ENCODE results near the gene CPT1C. TPM values are rescaled to one million over a fixed set of nuclear protein-coding genes. Genes with fewer than 3 reads are reported as not detected.

The CPT1C gene
- total RNA-seq, 1 donor = 0.54 TPM

DNA sequence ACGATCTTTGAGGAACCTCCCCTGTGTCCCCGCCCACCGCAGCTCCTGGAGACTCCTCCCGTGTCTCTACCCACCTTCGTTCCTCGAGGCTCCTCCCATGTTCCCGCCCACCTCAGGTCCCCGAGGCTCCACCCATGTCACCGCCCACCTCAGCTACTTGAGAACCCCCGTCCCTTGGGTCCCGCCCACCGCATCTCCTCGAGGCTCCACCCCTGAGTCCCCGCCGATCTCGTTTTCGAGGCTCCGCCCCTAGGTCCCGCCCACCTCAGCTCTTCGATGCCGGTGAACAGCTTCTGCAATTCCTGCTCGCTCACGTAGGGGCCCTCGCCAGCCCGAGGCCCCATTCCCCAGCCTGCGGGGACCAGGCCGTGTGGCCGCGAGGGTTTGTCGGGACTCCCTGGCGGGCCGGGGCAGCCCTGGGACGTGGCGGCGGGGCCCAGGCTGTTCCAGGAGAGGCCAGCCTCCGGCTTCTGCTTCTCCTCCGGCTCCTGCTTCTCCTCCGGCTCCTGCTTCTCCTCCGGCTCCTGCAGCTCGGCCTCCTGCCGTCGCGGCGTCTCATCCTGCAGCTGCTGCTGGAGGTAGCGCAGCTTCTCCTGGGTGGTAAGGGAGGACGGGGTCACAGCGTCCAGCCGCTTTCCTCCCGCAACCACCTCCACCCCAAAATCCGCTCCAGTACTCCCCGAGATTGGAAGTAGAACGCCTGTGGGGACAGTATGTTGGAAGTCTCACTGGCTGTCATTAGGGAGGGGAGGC, 55.5 kb downstream of the CPT1C start:
- peak in 2 of 3 donors; percentile 75 to 79 for DNase-seq (ENCODE audit: low read depth in 2 of 3, low spot score in 2 of 3)

DNA sequence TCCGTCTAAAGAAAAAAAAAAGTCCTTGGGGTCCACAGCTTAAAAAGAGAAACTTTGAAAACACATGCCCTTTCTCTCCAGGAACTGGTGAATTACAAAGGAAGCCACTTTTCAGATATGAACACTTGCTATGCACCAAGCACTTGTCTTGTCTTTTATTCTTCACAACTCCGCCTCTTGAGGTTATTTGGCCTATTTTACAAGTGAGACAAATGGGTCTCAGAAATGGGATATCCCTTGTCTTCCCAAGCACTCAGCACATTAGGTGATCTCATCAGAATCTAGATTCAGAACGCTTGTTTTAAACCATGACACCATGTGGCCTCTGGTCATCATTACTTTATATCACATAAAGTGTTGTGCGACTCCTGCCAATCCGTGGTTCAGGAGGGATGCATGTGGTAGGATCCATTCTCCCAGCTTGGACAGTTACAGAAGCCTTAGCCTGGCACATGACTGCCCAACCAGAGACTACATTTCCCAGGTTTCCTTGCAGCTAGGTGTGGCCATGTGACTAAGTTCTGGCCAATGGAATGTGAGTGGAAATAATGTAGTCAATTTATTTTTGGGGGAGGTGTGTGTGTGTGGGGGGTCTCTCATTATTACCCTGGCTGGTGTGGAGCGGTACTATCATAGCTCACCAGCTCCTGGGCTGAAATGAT, 58.3 kb downstream of the CPT1C start:
- no peak for DNase-seq (ENCODE audit: low read depth in 2 of 3, low spot score in 2 of 3)

DNA sequence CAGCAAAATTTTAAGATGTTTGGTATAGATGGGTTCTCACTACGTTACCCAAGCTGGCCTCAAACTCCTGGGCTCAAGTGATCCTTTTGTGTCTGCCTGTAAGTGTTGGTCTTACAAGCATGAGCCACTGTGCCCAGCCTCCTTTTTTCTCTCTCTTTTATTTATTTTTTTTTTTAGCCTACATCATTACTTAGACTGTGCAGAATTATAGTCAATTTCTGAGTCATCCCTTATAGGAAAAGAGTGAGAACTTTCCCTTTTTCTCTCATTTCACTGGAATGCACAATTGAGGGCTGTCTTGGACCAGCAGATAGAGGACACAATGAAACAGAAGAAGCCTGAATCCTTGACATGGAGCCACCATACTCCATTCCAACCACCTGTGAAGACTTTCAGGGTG, 58.9 kb downstream of the CPT1C start:
- DNase-seq (ENCODE audit: low read depth in 2 of 3, low spot score in 2 of 3) = no peak

DNA sequence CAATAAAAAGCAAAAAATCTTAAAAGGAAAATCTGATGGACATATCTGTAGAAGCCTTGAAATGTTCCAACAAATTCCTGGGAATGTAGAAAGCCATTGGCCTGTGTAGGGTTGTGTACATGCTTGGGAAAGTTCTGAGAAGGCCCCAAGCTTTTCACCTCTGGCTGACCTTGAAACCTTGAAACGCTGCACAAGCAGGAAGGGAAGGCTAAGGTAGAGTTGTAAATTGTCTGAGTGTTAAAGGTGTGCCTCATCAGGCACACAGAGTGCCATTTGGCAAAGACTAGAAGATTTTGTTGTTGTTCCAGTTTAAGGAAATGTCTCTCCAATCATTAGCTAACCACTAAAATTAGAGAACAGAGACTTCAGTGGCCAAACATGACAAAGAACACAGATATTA, 61.8 kb downstream of the CPT1C start:
- DNase-seq (ENCODE audit: low read depth in 2 of 3, low spot score in 2 of 3) = no peak

DNA sequence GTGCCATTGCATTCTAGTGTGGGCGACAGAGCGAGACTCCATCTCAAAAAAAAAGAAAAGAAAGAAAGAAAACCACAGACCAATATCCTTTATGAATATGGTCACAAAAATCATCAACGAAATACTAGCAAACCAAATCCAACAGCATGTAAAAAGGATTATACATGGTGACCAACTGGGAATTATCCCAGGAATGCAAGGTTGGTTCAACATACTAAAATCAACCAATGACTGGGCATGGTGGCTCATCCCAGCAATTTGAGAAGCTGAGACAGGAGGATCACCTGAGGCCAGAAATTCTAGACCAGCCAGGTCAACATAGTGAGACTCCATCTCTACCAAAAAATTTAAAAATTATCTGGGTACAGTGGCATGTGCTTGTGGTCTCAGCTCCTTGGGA, 65.0 kb downstream of the CPT1C start:
- no peak for DNase-seq (ENCODE audit: low read depth in 2 of 3, low spot score in 2 of 3)

DNA sequence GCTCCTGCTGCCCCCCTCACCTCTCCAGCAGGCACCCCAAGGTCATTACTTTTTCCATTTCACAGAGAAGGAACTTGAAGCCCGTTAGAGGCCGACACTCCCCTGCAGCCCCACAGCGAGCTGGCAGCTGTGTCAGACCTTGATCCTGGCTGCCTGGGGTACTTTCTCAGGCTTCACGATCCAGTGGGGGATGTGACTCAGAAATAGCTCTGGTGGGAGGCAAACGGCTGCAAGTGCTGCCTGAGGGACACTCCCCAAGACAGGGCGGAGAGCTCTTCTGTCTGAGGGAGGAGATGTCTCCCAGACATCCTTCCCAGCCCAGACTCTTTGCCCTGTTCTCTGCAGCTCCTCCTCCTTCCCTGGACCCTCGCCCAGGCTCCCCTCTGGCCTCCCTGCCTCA, 67.4 kb downstream of the CPT1C start:
- no peak for DNase-seq (ENCODE audit: low read depth in 2 of 3, low spot score in 2 of 3)

DNA sequence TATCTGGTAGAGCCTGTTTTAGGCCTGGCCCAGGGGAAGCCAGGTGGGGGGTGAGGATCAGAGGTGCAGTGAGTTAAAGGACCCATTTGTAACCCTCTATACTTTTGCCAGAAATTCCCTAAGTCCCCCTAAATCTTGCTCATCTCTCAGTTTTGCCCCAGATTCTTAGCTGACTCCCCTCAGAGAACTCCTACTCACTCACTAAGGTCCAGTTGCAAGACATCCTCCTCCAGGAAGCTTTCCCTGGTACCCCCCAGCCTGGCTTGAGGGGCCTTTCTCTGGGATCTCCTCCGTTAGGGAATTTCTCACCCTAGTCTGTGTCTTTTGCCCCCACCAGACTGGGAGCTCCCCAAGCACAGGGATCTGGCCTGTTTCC, 70.3 kb downstream of the CPT1C start:
- DNase-seq (ENCODE audit: low read depth in 2 of 3, low spot score in 2 of 3) = no peak

DNA sequence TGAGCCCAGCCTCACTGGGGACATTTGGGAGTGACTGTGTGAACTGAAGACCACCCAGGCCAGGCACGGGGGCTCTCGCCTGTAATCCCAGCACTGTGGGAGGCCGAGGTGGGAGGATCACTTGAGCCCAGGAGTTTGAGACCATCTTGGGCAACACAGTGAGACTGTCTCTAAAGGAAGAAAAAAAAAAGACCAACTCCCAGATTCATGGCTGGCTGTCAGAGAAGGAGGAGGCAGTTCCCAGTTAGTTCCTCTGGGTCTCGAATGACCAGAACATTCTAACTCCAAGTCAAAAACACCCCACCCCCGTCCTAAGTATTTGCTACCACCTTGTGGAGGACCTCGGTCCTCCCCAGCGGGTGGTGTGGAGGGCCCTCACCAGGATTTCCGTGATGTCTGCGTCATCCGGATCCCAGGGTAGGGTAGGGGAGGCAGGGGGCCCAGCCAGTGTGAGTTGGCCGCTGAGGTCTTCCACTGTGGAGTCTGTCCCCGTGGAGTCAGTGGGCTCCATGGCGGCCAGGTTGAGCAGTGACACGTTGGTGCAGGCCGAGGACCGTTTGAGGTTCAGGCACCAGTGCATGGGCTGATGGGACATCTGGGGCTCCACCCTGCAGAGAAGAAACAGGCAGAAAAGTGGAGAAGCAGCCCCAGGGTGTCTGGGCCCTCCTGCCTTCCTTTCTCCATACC, 70.9 kb downstream of the CPT1C start:
- peak in 2 of 3 donors; percentile 67 to 74 for DNase-seq (ENCODE audit: low read depth in 2 of 3, low spot score in 2 of 3)

DNA sequence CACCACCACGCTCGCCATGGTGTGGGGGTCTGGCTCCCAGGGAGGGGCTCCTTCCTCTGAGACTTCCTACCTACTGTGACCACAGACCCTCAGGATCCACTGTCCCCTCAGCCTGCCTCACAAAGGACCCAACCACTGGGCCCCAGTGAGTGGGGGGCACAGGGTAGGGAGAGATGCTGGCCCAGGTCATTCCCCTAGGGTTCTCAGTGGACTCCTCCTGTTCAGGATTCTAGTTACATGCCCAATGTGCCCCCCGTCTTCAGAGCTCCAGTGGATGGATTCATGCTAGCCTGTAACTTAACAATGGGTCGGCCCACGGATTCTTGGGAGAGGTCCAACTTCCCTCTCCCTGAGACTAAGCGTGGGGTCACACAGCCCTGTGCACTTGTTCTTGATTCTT, 72.3 kb downstream of the CPT1C start, which contains the start of gene TSKS:
Gene TSKS, minus strand, starts transcription at position 77 of the 400 bp plus-strand sequence. Its CDS starts 59 bp downstream, at position 18.
- DNase-seq (ENCODE audit: low read depth in 2 of 3, low spot score in 2 of 3) = no peak

Small RNA genes within 50 kb of the gene (small RNA-seq; reads per million reads assigned to genes)
- gene MIR5088 = not detected

Other genes starting within 250 kb of the CPT1C start
- gene SLC17A7, start 249.6 kb upstream of the CPT1C start, total RNA-seq = not detected
- 115 TPM for gene PIH1D1, start 239.3 kb upstream of the CPT1C start, total RNA-seq
- 94.0 TPM for gene ALDH16A1, start 237.9 kb upstream of the CPT1C start, total RNA-seq
- 3.8 TPM for gene FLT3LG, start 216.9 kb upstream of the CPT1C start, total RNA-seq
- gene RPL13A, start 203.5 kb upstream of the CPT1C start, total RNA-seq = 5,678 TPM
- 7,657 TPM for gene RPS11, start 194.7 kb upstream of the CPT1C start, total RNA-seq
- 26.9 TPM for gene FCGRT, start 178.5 kb upstream of the CPT1C start, total RNA-seq
- 1.1 TPM for gene RCN3, start 163.1 kb upstream of the CPT1C start, total RNA-seq
- 114 TPM for gene NOSIP, start 110.6 kb upstream of the CPT1C start, total RNA-seq
- gene PRRG2, start 109.8 kb upstream of the CPT1C start, total RNA-seq = 2.7 TPM
- gene PRR12, start 99.9 kb upstream of the CPT1C start, total RNA-seq = 8.1 TPM
- 7.5 TPM for gene RRAS, start 51.0 kb upstream of the CPT1C start, total RNA-seq
- gene SCAF1, start 48.9 kb upstream of the CPT1C start, total RNA-seq = 18.6 TPM
- 86.7 TPM for gene IRF3, start 25.3 kb upstream of the CPT1C start, total RNA-seq
- 8.1 TPM for gene BCL2L12, start 25.2 kb upstream of the CPT1C start, total RNA-seq
- gene PRMT1, start 13.8 kb upstream of the CPT1C start, total RNA-seq = 455 TPM
- gene ADM5, start 1.5 kb upstream of the CPT1C start, total RNA-seq = 1.9 TPM
- gene TSKS, start 72.2 kb downstream of the CPT1C start, total RNA-seq = 1.1 TPM
- 67.9 TPM for gene AP2A1, start 75.9 kb downstream of the CPT1C start, total RNA-seq
- 40.1 TPM for gene FUZ, start 122.2 kb downstream of the CPT1C start, total RNA-seq
- 50.9 TPM for gene MED25, start 127.2 kb downstream of the CPT1C start, total RNA-seq
- gene PTOV1, start 160.0 kb downstream of the CPT1C start, total RNA-seq = 109 TPM
- 77.6 TPM for gene PNKP, start 176.5 kb downstream of the CPT1C start, total RNA-seq
- gene AKT1S1, start 186.2 kb downstream of the CPT1C start, total RNA-seq = 10.0 TPM
- 7.8 TPM for gene TBC1D17, start 186.6 kb downstream of the CPT1C start, total RNA-seq
- 0.81 TPM for gene IL4I1, start 205.8 kb downstream of the CPT1C start, total RNA-seq
- gene ATF5, start 238.1 kb downstream of the CPT1C start, total RNA-seq = 8.1 TPM
- gene NUP62, start 238.4 kb downstream of the CPT1C start, total RNA-seq = 70.3 TPM